H9 (cell line): ENCODE results near the gene HNRNPH2. TPM values are rescaled to one million over a fixed set of nuclear protein-coding genes. Genes with fewer than 3 reads are reported as not detected.

ENCODE experiments used
- DNase-seq: peaks from one replicate; pipeline ENCODE4 v3.0.0-alpha.2; 2017
- H2AFZ ChIP-seq: one replicate; pipeline ENCODE4 v1.6.1; 2013; ENCODE audit warnings: mild to moderate bottlenecking, low read length, control low read depth, moderate library complexity
- H2AK5ac ChIP-seq: 2 replicates; pipeline ENCODE4 v1.6.1; 2013; ENCODE audit warnings: low read length, control low read depth, mixed read lengths; ENCODE audit not compliant: insufficient read length
- H2BK120ac ChIP-seq: one replicate; pipeline ENCODE4 v1.6.1; 2013; ENCODE audit warnings: low read depth, mild to moderate bottlenecking, low read length, control low read depth, inconsistent platforms; ENCODE audit not compliant: poor library complexity, severe bottlenecking
- H2BK12ac ChIP-seq: 2 replicates; pipeline ENCODE4 v1.6.1; 2013; ENCODE audit warnings: low read length, control low read depth, mixed read lengths, low read depth; ENCODE audit not compliant: insufficient read length
- H2BK15ac ChIP-seq: 2 replicates; pipeline ENCODE4 v1.6.1; 2013; ENCODE audit warnings: low read depth, low read length, control low read depth
- H2BK20ac ChIP-seq: one replicate; pipeline ENCODE4 v1.6.1; 2013; ENCODE audit warnings: low read depth, mild to moderate bottlenecking, low read length, control low read depth, inconsistent platforms; ENCODE audit not compliant: poor library complexity, severe bottlenecking
- H2BK5ac ChIP-seq: 2 replicates; pipeline ENCODE4 v1.6.1; 2013; ENCODE audit warnings: low read length, control low read depth, mixed read lengths; ENCODE audit not compliant: insufficient read length
- H3K14ac ChIP-seq: 2 replicates; pipeline ENCODE4 v1.6.1; 2013; ENCODE audit warnings: low read length, control low read depth; ENCODE audit not compliant: insufficient read depth
- H3K18ac ChIP-seq: 2 replicates; pipeline ENCODE4 v1.6.1; 2013; ENCODE audit warnings: low read depth, mild to moderate bottlenecking, mixed read lengths, low read length, control low read depth; ENCODE audit not compliant: insufficient read length
- H3K23ac ChIP-seq: 2 replicates; pipeline ENCODE4 v1.6.1; 2013; ENCODE audit warnings: low read length, control low read depth, mixed read lengths, low read depth; ENCODE audit not compliant: insufficient read length
- H3K23me2 ChIP-seq: 2 replicates; pipeline ENCODE4 v1.6.1; 2013; ENCODE audit warnings: low read depth, mild to moderate bottlenecking, mixed read lengths, low read length, control low read depth; ENCODE audit not compliant: insufficient read length, poor library complexity, severe bottlenecking
- H3K27ac ChIP-seq: 2 replicates; pipeline ENCODE4 v1.5.1; 2013; ENCODE audit warnings: low read length, control low read depth, mixed read lengths, low read depth; ENCODE audit not compliant: insufficient read length
- H3K27me3 ChIP-seq: 2 replicates; pipeline ENCODE4 v1.6.1; 2013; ENCODE audit warnings: low read length, control low read depth, inconsistent platforms; ENCODE audit not compliant: insufficient read depth
- H3K4ac ChIP-seq: 2 replicates; pipeline ENCODE4 v1.6.1; 2013; ENCODE audit warnings: low read depth, mild to moderate bottlenecking, control low read depth, inconsistent platforms, low read length, moderate library complexity
- H3K4me1 ChIP-seq: 2 replicates; pipeline ENCODE4 v1.6.1; 2013; ENCODE audit warnings: low read length, control low read depth, inconsistent platforms; ENCODE audit not compliant: insufficient read depth
- H3K4me2 ChIP-seq: 2 replicates; pipeline ENCODE4 v1.6.1; 2013; ENCODE audit warnings: low read length, control low read depth, mixed read lengths; ENCODE audit not compliant: insufficient read length, insufficient read depth
- H3K56ac ChIP-seq: 2 replicates; pipeline ENCODE4 v1.6.1; 2013; ENCODE audit warnings: low read depth, mild to moderate bottlenecking, mixed read lengths, low read length, control low read depth; ENCODE audit not compliant: insufficient read length
- H3K79me1 ChIP-seq: 2 replicates; pipeline ENCODE4 v1.6.1; 2013; ENCODE audit warnings: low read depth, mild to moderate bottlenecking, moderate library complexity, low read length, control low read depth, inconsistent platforms; ENCODE audit not compliant: insufficient read depth, poor library complexity, severe bottlenecking
- H3K79me2 ChIP-seq: 2 replicates; pipeline ENCODE4 v1.6.1; 2013; ENCODE audit warnings: low read length, control low read depth, inconsistent platforms; ENCODE audit not compliant: insufficient read depth
- H3K9ac ChIP-seq: 2 replicates; pipeline ENCODE4 v1.6.1; 2013; ENCODE audit warnings: low read length, control low read depth, mixed read lengths; ENCODE audit not compliant: insufficient read length; ENCODE audit errors: extremely low read depth
- H3K9me3 ChIP-seq: one replicate; pipeline ENCODE4 v1.6.1; 2013; ENCODE audit warnings: low read depth, low read length, inconsistent platforms; ENCODE audit not compliant: control insufficient read depth
- H3T11ph ChIP-seq: one replicate; pipeline ENCODE4 v1.6.1; 2013; ENCODE audit warnings: mild to moderate bottlenecking, low read length, control low read depth, inconsistent platforms
- H4K20me1 ChIP-seq: one replicate; pipeline ENCODE4 v1.6.1; 2013; ENCODE audit not compliant: control insufficient read depth, insufficient read length, insufficient read depth
- H4K5ac ChIP-seq: 2 replicates; pipeline ENCODE4 v1.6.1; 2013; ENCODE audit warnings: low read depth, mild to moderate bottlenecking, mixed read lengths, low read length, control low read depth; ENCODE audit not compliant: insufficient read length
- H4K8ac ChIP-seq: replicated peaks from 2 replicates; pipeline ENCODE4 v1.6.1; 2013; ENCODE audit warnings: low read length, control low read depth, mixed read lengths, low read depth; ENCODE audit not compliant: insufficient read length
- H4K91ac ChIP-seq: 2 replicates; pipeline ENCODE4 v1.6.1; 2013; ENCODE audit warnings: low read depth, mild to moderate bottlenecking, moderate library complexity, mixed read lengths, low read length, control low read depth; ENCODE audit not compliant: insufficient read length
- H3K27ac Mint-ChIP-seq, 3 experiments: 2 replicates in 2 of 3; 3 replicates in 1 of 3; pipeline ENCODE4 v1.8.0; 2020 to 2021; ENCODE audit warnings: mixed read lengths in 3 of 3, mild to moderate bottlenecking in 1 of 3, moderate library complexity in 1 of 3
- H3K27me3 Mint-ChIP-seq: 2 replicates; pipeline ENCODE4 v1.8.0; 2021; ENCODE audit warnings: low read depth, mild to moderate bottlenecking, moderate library complexity, mixed read lengths
- H3K36me3 Mint-ChIP-seq, 3 experiments: 2 replicates in 2 of 3; 3 replicates in 1 of 3; pipeline ENCODE4 v1.8.0; 2020 to 2021; ENCODE audit warnings: low read depth in 3 of 3, mixed read lengths in 3 of 3; ENCODE audit not compliant: insufficient read depth in 1 of 3
- H3K4me1 Mint-ChIP-seq, 2 experiments: 2 replicates each; pipeline ENCODE4 v1.8.0; 2020; ENCODE audit warnings: mixed read lengths in 2 of 2
- H3K4me3 Mint-ChIP-seq, 2 experiments: 2 replicates in 1 of 2; 3 replicates in 1 of 2; pipeline ENCODE4 v1.8.0; 2020 to 2021; ENCODE audit warnings: mild to moderate bottlenecking in 2 of 2, mixed read lengths in 2 of 2, moderate library complexity in 1 of 2
- H3K9me3 Mint-ChIP-seq, 2 experiments: 2 replicates in 1 of 2; 3 replicates in 1 of 2; pipeline ENCODE4 v1.8.0; 2020; ENCODE audit warnings: mild to moderate bottlenecking in 2 of 2, mixed read lengths in 2 of 2, moderate library complexity in 1 of 2
- CTCF ChIP-seq: fragments of 200-600 bp; sonication (generic); conservative IDR thresholded peaks from 3 replicates; pipeline ENCODE4 v1.8.0; 2021; ENCODE audit warnings: antibody characterized with exemption, mild to moderate bottlenecking
- WGBS: extraction: QIAGEN DNeasy Blood & Tissue Kit; methylation state at CpG from one replicate; pipeline ENCODE4 v1.1.7; 2013; ENCODE audit warnings: missing lambda C conversion rate, low lambda C conversion rate, mixed read lengths; ENCODE audit not compliant: insufficient read length; ENCODE audit errors: extremely low coverage; 5-methylcytosine and 5-hydroxymethylcytosine counted together
- total RNA-seq: library from RNA; stranded (reverse); gene quantifications from 2 replicates; pipeline ENCODE4 v1.2.1, GENCODE V29; 2021

HNRNPH2 gene
- total RNA-seq, 1 experiment from 2014 or later = 60.2 TPM

GRCh38 chrX:101390664-101391525 lies 17.1 kb upstream of the HNRNPH2 start, which contains the start of gene RPL36A:
Gene RPL36A, plus strand, starts transcription at chrX:101391011. Its CDS starts 33 bp downstream, at chrX:101391044.
- Histone ChIP-seq H3K4ac (no peak within 1 kb of the TSS), H3K56ac (no peak within 1 kb of the TSS), H2BK15ac (no peak within 1 kb of the TSS), H2AFZ (peak within 1 kb of the TSS; percentile 84), H2BK20ac (no peak within 1 kb of the TSS), H3K18ac (peak within 1 kb of the TSS; percentile 77), H4K20me1 (no peaks in the 10 kb centered on the region), H2AK5ac (no peak within 1 kb of the TSS), H3K23me2 (no peaks in the 10 kb centered on the region), H3K4me2 (peak within 1 kb of the TSS; percentile 75), H2BK120ac (no peak within 1 kb of the TSS), H3K27ac (peak within 1 kb of the TSS; percentile 57), H4K8ac (no peak within 1 kb of the TSS), H3K27me3 (no peaks in the 10 kb centered on the region), H3K4me1 (no peaks in the 10 kb centered on the region; the same call in 1 of the 2 replicates), H3K79me2 (no peaks in the 10 kb centered on the region), H3K14ac (peak within 1 kb of the TSS; percentile 85), H4K5ac (peak within 1 kb of the TSS; percentile 82), H2BK12ac (no peak within 1 kb of the TSS), H3K9me3 (peaks cover 32% of the 10 kb centered on the region), H3K79me1 (no peaks in the 10 kb centered on the region), H3K23ac (no peak within 1 kb of the TSS), H2BK5ac (no peak within 1 kb of the TSS), H3K9ac (peak within 1 kb of the TSS; percentile 97), H3T11ph (peak within 1 kb of the TSS; percentile 13), H4K91ac (no peak within 1 kb of the TSS)
- Mint-ChIP-seq H3K4me1 (peaks cover 12 to 16% of the 10 kb centered on the region in 2 experiments), H3K27me3 (no peaks in the 10 kb centered on the region; the same call in 1 of the 2 replicates), H3K36me3 (peaks cover 32 to 45% (median 43%) of the 10 kb centered on the region in 3 experiments), H3K4me3 (peak within 1 kb of the TSS; percentile 93 to 95), H3K9me3 (peaks cover 60 to 64% of the 10 kb centered on the region in 2 experiments), H3K27ac (peak within 1 kb of the TSS; percentile 95 to 99 (median 97))
- no CpG with 5 or more reads among the region's 47 CpGs for WGBS
- TF ChIP-seq CTCF = peak; percentile 72
- DNase-seq = peak; percentile 91
